ENCODE results near the gene PSMC4. TPM values are rescaled to one million over a fixed set of nuclear protein-coding genes. Genes with fewer than 3 reads are reported as not detected.

PSMC4 gene
- total RNA-seq, 1 experiment from 2014 or later = 2,386 TPM

DNA sequence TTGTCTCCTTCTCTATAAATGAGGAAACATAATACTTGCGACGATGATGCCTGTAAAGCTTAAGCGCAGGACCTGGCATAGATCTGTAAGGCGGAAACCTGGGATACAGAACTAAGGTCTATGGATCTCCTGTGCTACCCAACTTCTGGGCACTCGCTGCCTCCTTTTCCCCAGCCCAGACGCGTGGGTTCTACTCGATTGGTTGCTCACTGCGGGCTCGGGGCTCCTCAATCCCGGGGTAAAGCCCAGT is 615 bp upstream of the PSMC4 start:
- no peak for TF ChIP-seq TCF7L2 (IDR thresholded peaks at IDR 0.05; ENCODE audit: low read depth, low read length)
- TF ChIP-seq SIN3A (IDR thresholded peaks at IDR 0.05; ENCODE audit: borderline replicate concordance, insufficient read depth, low read depth, low read length) = no peak
- TF ChIP-seq, protein P1, sequence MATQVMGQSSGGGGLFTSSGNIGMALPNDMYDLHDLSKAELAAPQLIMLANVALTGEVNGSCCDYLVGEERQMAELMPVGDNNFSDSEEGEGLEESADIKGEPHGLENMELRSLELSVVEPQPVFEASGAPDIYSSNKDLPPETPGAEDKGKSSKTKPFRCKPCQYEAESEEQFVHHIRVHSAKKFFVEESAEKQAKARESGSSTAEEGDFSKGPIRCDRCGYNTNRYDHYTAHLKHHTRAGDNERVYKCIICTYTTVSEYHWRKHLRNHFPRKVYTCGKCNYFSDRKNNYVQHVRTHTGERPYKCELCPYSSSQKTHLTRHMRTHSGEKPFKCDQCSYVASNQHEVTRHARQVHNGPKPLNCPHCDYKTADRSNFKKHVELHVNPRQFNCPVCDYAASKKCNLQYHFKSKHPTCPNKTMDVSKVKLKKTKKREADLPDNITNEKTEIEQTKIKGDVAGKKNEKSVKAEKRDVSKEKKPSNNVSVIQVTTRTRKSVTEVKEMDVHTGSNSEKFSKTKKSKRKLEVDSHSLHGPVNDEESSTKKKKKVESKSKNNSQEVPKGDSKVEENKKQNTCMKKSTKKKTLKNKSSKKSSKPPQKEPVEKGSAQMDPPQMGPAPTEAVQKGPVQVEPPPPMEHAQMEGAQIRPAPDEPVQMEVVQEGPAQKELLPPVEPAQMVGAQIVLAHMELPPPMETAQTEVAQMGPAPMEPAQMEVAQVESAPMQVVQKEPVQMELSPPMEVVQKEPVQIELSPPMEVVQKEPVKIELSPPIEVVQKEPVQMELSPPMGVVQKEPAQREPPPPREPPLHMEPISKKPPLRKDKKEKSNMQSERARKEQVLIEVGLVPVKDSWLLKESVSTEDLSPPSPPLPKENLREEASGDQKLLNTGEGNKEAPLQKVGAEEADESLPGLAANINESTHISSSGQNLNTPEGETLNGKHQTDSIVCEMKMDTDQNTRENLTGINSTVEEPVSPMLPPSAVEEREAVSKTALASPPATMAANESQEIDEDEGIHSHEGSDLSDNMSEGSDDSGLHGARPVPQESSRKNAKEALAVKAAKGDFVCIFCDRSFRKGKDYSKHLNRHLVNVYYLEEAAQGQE (IDR thresholded peaks at IDR 0.05; ENCODE audit: insufficient read depth in 1 of 2, low read depth in 2 of 2, low read length in 1 of 2) = no peak
- TF ChIP-seq, protein P2, sequence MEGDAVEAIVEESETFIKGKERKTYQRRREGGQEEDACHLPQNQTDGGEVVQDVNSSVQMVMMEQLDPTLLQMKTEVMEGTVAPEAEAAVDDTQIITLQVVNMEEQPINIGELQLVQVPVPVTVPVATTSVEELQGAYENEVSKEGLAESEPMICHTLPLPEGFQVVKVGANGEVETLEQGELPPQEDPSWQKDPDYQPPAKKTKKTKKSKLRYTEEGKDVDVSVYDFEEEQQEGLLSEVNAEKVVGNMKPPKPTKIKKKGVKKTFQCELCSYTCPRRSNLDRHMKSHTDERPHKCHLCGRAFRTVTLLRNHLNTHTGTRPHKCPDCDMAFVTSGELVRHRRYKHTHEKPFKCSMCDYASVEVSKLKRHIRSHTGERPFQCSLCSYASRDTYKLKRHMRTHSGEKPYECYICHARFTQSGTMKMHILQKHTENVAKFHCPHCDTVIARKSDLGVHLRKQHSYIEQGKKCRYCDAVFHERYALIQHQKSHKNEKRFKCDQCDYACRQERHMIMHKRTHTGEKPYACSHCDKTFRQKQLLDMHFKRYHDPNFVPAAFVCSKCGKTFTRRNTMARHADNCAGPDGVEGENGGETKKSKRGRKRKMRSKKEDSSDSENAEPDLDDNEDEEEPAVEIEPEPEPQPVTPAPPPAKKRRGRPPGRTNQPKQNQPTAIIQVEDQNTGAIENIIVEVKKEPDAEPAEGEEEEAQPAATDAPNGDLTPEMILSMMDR (IDR thresholded peaks at IDR 0.05) = no peak
- TF ChIP-seq POLR2AphosphoS5 (IDR thresholded peaks at IDR 0.05; ENCODE audit: low read depth, low read length) = no peak
- in situ Hi-C loops (cut with HindIII; ENCODE audit: low pct_unique_long_range_greater_than_20kb, low sequenced_read_pairs) = loop anchor here (5.0 kb wide), 4 partner anchors 33 to 128 kb away; no protein-coding TSS in a partner anchor
- DNase-seq (ENCODE audit: low read depth, low spot score) (no peak), ATAC-seq (no peak)
- Histone ChIP-seq H3K9me3 (ENCODE audit: control insufficient read depth, insufficient read depth, low read depth, low read length) (no peaks in the 10 kb centered on the region), H3K27me3 (ENCODE audit: control insufficient read depth, insufficient read depth, low read length) (no peaks in the 10 kb centered on the region), H3K4me1 (ENCODE audit: control insufficient read depth, insufficient read depth, low read length) (peaks cover 17% of the 10 kb centered on the region), H3K27ac (ENCODE audit: low read length) (peak overlapping the region; percentile 82), H3K4me3 (ENCODE audit: low read depth in 2 of 2, low read length in 2 of 2) (peak overlapping the region; percentile 35 to 50), H3K36me3 (ENCODE audit: control insufficient read depth, insufficient read depth, low read length) (peaks cover 34% of the 10 kb centered on the region)
- intact Hi-C loops (cut with micrococcal nuclease; ENCODE audit: unreplicated experiment) = loop anchor here (2.0 kb wide), 2 partner anchors 74 to 126 kb away; no protein-coding TSS in a partner anchor
- ChIA-PET CTCF (interaction anchor here (0.5 to 4.2 kb wide), 97 partner anchors 9 to 673 kb away, joined by 3 to 149 read pairs (median 5); partner anchors contain the start of genes DLL3, DYRK1B, EID2B and FBL), POLR2A (interaction anchor here (0.5 to 4.0 kb wide), 82 partner anchors 9 to 1886 kb away, joined by 3 to 55 read pairs (median 5); partner anchors contain the start of genes AKT2, DYRK1B, FBL and FCGBP)
- BruUV-seq (replicated peaks) = TSS peak; percentile 89

DNA sequence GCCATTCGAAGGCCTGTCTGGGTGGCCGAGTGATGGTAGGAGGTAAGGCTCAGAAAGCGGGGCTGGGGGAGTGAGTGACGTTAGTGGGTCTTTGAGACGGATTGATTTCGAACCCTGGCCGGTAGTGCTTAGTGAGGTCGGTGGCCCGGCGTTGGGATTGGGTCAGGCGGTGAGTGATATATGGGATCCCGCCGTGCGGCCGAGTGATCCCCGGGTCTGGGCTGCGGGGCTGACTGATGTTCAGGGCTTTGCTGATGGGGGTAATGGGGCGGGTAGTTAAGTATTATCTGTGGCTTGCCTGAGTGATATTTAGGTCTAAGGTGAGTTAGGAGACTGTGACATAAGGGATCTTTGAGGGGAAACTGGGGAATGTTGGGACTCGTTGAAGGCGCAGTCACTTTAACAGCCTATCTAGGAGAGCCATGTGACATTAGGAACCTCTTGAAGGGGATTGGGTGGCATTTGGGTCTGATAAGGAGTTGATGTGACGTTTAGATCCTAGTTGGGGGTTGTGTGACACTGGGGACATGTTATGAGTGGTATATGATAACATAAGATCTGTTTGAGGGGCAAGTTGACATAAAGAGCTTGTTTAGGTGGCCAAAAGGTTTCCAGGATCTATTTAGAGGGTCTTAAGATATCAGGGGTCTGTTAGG is 543 bp downstream of the PSMC4 start:
- DNase-seq (ENCODE audit: low read depth, low spot score) (no peak), ATAC-seq (peak; percentile 14)
- H3K27ac ChIP-seq (ENCODE audit: low read length) = peak overlapping the region; percentile 82
- peaks cover 17% of the 10 kb centered on the region for H3K4me1 ChIP-seq (ENCODE audit: control insufficient read depth, insufficient read depth, low read length)
- peaks cover 38% of the 10 kb centered on the region for H3K36me3 ChIP-seq (ENCODE audit: control insufficient read depth, insufficient read depth, low read length)
- ChIA-PET CTCF (interaction anchor here (0.5 to 4.2 kb wide), 81 partner anchors 8 to 536 kb away, joined by 3 to 149 read pairs (median 6); partner anchors contain the start of genes DYRK1B, EID2B, FBL and FCGBP), POLR2A (interaction anchor here (0.5 to 4.0 kb wide), 51 partner anchors 9 to 606 kb away, joined by 3 to 55 read pairs (median 6); partner anchors contain the start of genes DYRK1B, EID2B, FBL and MED29)
- no peaks in the 10 kb centered on the region for H3K27me3 ChIP-seq (ENCODE audit: control insufficient read depth, insufficient read depth, low read length)
- intact Hi-C loops (cut with micrococcal nuclease; ENCODE audit: unreplicated experiment) (loop anchor here (1.0 to 2.0 kb wide), 4 partner anchors 25 to 178 kb away; no protein-coding TSS in a partner anchor), in situ Hi-C loops (cut with HindIII; ENCODE audit: low pct_unique_long_range_greater_than_20kb, low sequenced_read_pairs) (loop anchor here (5.0 kb wide), 4 partner anchors 34 to 129 kb away; no protein-coding TSS in a partner anchor)
- TSS peak; percentile 86 for BruUV-seq (replicated peaks)
- no peaks in the 10 kb centered on the region for H3K9me3 ChIP-seq (ENCODE audit: control insufficient read depth, insufficient read depth, low read depth, low read length)
- TF ChIP-seq POLR2AphosphoS5 (IDR thresholded peaks at IDR 0.05; ENCODE audit: low read depth, low read length) (no peak), SIN3A (IDR thresholded peaks at IDR 0.05; ENCODE audit: borderline replicate concordance, insufficient read depth, low read depth, low read length) (no peak)
- H3K4me3 ChIP-seq (ENCODE audit: low read depth in 2 of 2, low read length in 2 of 2) = peak overlapping the region; percentile 35 to 50
